Kidney (tissue), 14 donors: ENCODE data around the gene ZNF480. TPM values are rescaled to one million over a fixed set of nuclear protein-coding genes. Genes with fewer than 3 reads are reported as not detected.

Experiments used
- DNase-seq, 5 donors: peaks; one replicate each; pipeline ENCODE4 v3.0.0-alpha.2; 2013 to 2020
- FAIRE-seq: peaks from 2 replicates; lab custom pipeline; 2012; peaks lifted over from hg19 to GRCh38; lab: Jason Lieb, UNC
- H3K27ac ChIP-seq, 2 donors: one replicate each; pipeline ENCODE4 v1.7.0; 2013; ENCODE audit warnings: low read depth in 2 of 2, low read length in 2 of 2, inconsistent platforms in 1 of 2
- H3K27me3 ChIP-seq: one replicate; pipeline ENCODE4 v1.7.1; 2013; ENCODE audit warnings: low read length, inconsistent platforms; ENCODE audit not compliant: control insufficient read depth, insufficient read depth
- H3K36me3 ChIP-seq, 3 donors: one replicate each; pipeline versions ENCODE4 v1.7.0 to v1.7.1; 2013; ENCODE audit warnings: low read length in 3 of 3, control low read depth in 1 of 3, inconsistent platforms in 1 of 3; ENCODE audit not compliant: insufficient read depth in 3 of 3, control insufficient read depth in 2 of 3
- H3K4me1 ChIP-seq, 3 donors: one replicate each; pipeline versions ENCODE4 v1.7.0 to v1.7.1; 2013; ENCODE audit warnings: low read length in 3 of 3, inconsistent platforms in 1 of 3, low read depth in 1 of 3; ENCODE audit not compliant: control insufficient read depth in 2 of 3, insufficient read depth in 2 of 3
- H3K4me3 ChIP-seq, 3 donors: one replicate each; pipeline versions ENCODE4 v1.7.0 to v1.8.1; 2013; ENCODE audit warnings: low read length in 3 of 3, control low read depth in 1 of 3, inconsistent platforms in 1 of 3
- H3K9ac ChIP-seq, 3 donors: one replicate each; pipeline versions ENCODE4 v1.7.0 to v1.7.1; 2013; ENCODE audit warnings: low read length in 3 of 3, control low read depth in 1 of 3, inconsistent platforms in 1 of 3
- H3K9me3 ChIP-seq, 3 donors: one replicate each; pipeline versions ENCODE4 v1.7.0 to v1.7.1; 2013; ENCODE audit warnings: low read length in 3 of 3, control low read depth in 1 of 3, inconsistent platforms in 1 of 3; ENCODE audit not compliant: control insufficient read depth in 2 of 3, insufficient read depth in 1 of 3
- CTCF ChIP-seq: IDR thresholded peaks from 3 replicates; pipeline ENCODE4 v1.5.1; 2012; ENCODE audit warnings: mild to moderate bottlenecking, moderate library complexity, borderline replicate concordance; ENCODE audit not compliant: insufficient read depth; ENCODE audit errors: extremely low read depth
- intact Hi-C: fragments of 100-400 bp; cut with DNase I; formaldehyde crosslinking; loops from one replicate; pipeline ENCODE4 v1.11.1; 2022
- polyA plus RNA-seq: library from polyadenylated mRNA; stranded (reverse); fragments of 350-450 nt; fragmentation: Illumina TruSeq; extraction: RNeasy Lipid Tissue Mini Kit (QIAGEN cat#74804); gene quantifications from one replicate; pipeline ENCODE4 v1.2.3, GENCODE V29; 2014; ENCODE audit warnings: low read depth, low replicate concordance; ENCODE audit not compliant: insufficient read depth
- total RNA-seq: library from RNA; stranded (reverse); fragmentation: NEBNext Ultra II Directional; extraction: Animal tissue kit (Norgen Biotek cat#: 25700); gene quantifications from one replicate; pipeline ENCODE4 v1.2.1, GENCODE V29; 2021
- donor health status: control.
- donor health status: control.
- donor health status: control.
- donor health status: control.
- donor health status: control.
- donor health status: DM: yes; HTN: yes; CAD: no.
- donor health status: Normal renal cell carcinoma (clear cell type).

The ZNF480 gene
- total and polyA plus RNA-seq, 2 donors from 2014 or later, result 10.4 to 13.2 TPM

- DNase-seq, result no peak
- peaks cover 0 to 2% (median 0%) of the 10 kb centered on the region in 3 donors for H3K36me3 ChIP-seq
- H3K27ac ChIP-seq, result no peak overlapping the region
- no peaks in the 10 kb centered on the region for H3K9me3 ChIP-seq
- no peak overlapping the region for H3K9ac ChIP-seq
- H3K4me3 ChIP-seq, result no peak overlapping the region
- no peak for TF ChIP-seq CTCF
- no peaks in the 10 kb centered on the region for H3K27me3 ChIP-seq
- H3K4me1 ChIP-seq, result peaks cover 0 to 10% (median 4%) of the 10 kb centered on the region in 3 donors
- no peak for FAIRE-seq
- intact Hi-C loops, result no loop called here
Observed at GRCh38 chr19:52274191-52274590, 22.8 kb upstream of the ZNF480 start.

- H3K4me1 ChIP-seq, result peaks cover 0 to 6% (median 0%) of the 10 kb centered on the region in 3 donors
- no peaks in the 10 kb centered on the region for H3K9me3 ChIP-seq
- TF ChIP-seq CTCF, result no peak
- DNase-seq (no peak), FAIRE-seq (no peak)
- no peak overlapping the region for H3K4me3 ChIP-seq
- no peak overlapping the region for H3K27ac ChIP-seq
- peaks cover 0 to 2% (median 0%) of the 10 kb centered on the region in 3 donors for H3K36me3 ChIP-seq
- no peaks in the 10 kb centered on the region for H3K27me3 ChIP-seq
- H3K9ac ChIP-seq, result no peak overlapping the region
- intact Hi-C loops, result no loop called here
Observed at GRCh38 chr19:52275988-52276387, 21.0 kb upstream of the ZNF480 start.

- no peaks in the 10 kb centered on the region for H3K36me3 ChIP-seq
- H3K4me1 ChIP-seq, result no peaks in the 10 kb centered on the region
- no peaks in the 10 kb centered on the region for H3K27me3 ChIP-seq
- H3K9ac ChIP-seq, result no peak overlapping the region
- intact Hi-C loops, result no loop called here
- H3K9me3 ChIP-seq, result no peaks in the 10 kb centered on the region
- no peak overlapping the region for H3K27ac ChIP-seq
- DNase-seq (no peak), FAIRE-seq (no peak)
- H3K4me3 ChIP-seq, result no peak overlapping the region
- TF ChIP-seq CTCF, result no peak
Observed at GRCh38 chr19:52277471-52277870, 19.5 kb upstream of the ZNF480 start.

- intact Hi-C loops, result no loop called here
- Histone ChIP-seq H3K9me3 (no peaks in the 10 kb centered on the region), H3K27ac (no peak overlapping the region), H3K36me3 (peaks cover 9 to 34% (median 28%) of the 10 kb centered on the region in 3 donors), H3K27me3 (no peaks in the 10 kb centered on the region), H3K4me3 (no peak overlapping the region), H3K9ac (no peak overlapping the region), H3K4me1 (no peaks in the 10 kb centered on the region)
- FAIRE-seq, result no peak
- TF ChIP-seq CTCF, result no peak
- no peak for DNase-seq
Observed at GRCh38 chr19:52286256-52286655, 10.7 kb upstream of the ZNF480 start.
